Anterior cingulate cortex (tissue), 58 donors: ENCODE data around the gene RHEX.
"Not testable (repeated sequence)": the region's sequence is repeated elsewhere in the genome, so short reads cannot be mapped to it uniquely, and the experiment has no call there.

Source experiments
- DNase-seq, 58 donors: peaks; one replicate each; lab custom pipeline; 2025; lab: John Stamatoyannopoulos, UW

The RHEX gene

DNA sequence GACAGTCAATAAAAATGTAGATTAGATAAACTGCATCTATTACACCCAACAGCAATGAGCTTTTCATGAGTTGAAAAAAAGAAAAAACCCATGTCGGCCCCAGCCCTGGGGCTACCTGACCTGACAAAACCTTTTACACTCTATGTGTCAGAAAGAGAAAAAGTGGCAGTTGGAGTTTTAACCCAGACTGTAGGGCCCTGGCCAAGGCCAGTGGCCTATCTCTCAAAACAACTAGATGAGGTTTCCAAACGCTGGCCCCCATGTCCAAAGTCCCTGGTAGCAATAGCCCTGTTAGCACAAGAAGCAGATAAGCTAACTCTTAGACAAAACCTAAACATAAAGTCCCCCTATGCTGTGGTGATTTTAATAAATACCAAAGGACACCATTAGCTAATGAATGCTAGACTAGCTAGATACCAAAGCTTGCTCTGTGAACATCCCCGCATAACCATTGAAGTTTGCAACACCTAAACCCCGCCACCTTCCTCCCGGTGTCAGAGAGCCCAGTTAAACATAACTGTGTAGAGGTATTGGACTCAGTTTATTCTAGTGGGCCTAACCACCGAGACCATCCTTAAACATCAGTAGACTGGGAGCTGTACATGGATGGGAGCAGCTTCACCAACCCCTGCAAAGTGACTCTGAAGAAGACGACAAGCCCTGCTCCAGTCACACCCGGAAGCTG lies 2.8 kb downstream of the RHEX start:
- DNase-seq = not testable (repeated sequence)

GRCh38 chr1:206058289-206058926 lies 5.4 kb downstream of the RHEX start:
- not testable (repeated sequence) for DNase-seq

- no peak for DNase-seq
Observed at GRCh38 chr1:206058927-206059292, 5.9 kb downstream of the RHEX start.

- no peak for DNase-seq
Observed at GRCh38 chr1:206059355-206059915, 6.5 kb downstream of the RHEX start.

DNA sequence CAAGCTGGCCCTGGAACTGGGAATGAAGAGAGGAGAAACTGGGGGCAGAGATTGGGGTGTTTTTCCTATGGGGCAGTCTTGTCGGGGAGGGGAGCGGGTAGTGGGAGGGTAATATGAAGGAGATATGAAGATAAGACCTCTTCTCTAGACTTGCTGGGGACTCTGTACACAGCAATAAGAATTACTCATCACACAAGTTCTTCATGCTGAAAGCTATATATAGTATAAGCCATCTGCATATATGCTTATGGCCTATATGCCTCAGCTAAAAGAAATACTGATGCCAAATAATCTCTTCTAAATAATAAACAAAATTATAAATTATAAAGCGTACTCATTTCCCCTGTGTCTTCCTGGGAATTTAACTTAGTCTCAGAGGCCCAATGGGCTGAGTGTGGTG lies 7.9 kb downstream of the RHEX start:
- no peak for DNase-seq

DNA sequence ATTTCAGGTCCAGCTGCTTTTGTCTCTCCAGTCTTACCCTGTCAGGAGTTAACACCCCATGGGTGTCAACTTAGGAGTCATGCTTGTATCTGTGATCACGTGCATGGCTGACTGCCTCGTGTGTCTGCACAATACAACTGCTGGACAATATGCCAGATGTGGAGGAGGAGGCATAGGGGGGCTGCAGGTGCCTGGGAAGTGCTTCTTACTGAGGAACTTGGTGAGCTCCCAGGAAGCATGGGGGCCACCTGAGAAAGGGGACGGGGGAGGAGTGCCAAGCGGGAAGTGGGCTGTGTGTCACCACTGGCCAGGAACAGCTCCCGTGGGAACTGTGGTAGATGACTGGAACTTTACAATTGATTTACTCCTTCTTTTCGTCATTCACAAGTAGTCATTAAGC lies 9.5 kb downstream of the RHEX start:
- no peak for DNase-seq

GRCh38 chr1:206064001-206064400 lies 11.0 kb downstream of the RHEX start:
- not testable (repeated sequence) for DNase-seq

DNA sequence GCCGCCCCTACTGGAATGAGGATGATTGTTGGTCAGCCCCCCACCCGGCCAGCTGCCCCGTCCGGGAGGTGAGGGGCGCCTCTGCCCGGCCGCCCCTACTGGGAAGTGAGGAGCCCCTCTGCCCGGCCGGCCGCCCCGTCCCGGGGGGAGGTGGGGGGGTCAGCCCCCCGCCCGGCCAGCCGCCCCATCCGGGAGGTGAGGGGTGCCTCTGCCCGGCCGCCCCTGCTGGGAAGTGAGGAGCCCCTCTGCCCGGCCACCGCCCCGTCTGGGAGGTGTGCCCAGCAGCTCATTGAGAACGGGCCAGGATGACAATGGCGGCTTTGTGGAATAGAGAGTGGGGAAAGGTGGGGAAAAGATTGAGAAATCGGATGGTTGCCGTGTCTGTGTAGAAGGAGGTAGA lies 11.5 kb downstream of the RHEX start:
- not testable (repeated sequence) for DNase-seq

- no peak for DNase-seq
Observed at GRCh38 chr1:206065547-206066145, 12.7 kb downstream of the RHEX start.

- no peak for DNase-seq
Observed at GRCh38 chr1:206066479-206067171, 13.7 kb downstream of the RHEX start.

GRCh38 chr1:206067486-206068227 lies 14.7 kb downstream of the RHEX start:
- no peak for DNase-seq

DNA sequence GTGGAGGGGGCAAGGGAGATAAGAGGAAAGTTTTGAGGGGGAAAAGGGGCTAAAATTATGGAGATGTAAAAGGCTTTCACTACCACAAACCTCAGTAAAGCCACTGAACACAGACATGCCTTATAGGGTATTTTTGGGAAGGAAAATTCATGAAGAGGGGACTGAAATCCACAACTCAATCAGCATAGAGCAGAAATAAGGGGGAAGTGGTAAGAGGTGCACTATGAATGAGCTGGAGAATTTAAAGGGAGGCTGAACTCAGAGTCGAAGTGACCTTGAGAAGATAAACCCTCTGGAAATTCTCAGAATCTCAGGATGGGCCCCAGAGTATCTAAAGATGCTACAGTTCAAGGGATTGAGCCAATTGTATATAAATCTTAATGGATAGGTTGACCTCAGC lies 15.3 kb downstream of the RHEX start:
- no peak for DNase-seq

DNA sequence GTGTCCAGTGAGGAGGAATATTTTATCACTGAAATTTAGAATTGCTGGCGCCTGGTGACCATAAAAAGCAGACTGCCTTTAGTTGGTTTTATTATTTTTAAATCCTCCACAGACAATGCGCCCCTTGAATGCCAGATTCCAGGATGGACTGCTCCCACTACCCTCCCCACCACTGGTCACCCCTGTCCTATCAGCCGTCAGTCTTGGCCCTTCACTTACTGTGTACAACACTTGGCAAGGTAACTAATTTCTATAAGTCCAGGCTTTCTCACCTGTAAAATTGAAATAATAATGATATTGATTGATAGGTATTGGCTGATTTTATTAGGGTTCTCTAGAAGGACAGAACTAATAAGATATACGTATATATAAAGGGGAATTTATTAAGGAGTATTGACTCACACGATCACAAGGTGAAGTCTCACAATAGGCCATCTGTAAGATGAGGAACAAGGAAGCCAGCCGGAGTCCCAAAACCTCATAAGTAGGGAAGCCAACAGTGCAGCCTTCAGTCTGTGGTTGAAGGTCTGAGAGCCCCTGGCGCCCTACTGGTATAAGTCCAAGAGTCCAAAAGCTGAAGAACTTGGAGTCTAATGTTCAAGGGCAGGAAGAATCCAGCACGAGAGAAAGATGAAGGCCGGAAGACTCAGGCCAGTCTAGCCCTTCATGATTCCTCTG lies 17.8 kb downstream of the RHEX start:
- DNase-seq = no peak

DNA sequence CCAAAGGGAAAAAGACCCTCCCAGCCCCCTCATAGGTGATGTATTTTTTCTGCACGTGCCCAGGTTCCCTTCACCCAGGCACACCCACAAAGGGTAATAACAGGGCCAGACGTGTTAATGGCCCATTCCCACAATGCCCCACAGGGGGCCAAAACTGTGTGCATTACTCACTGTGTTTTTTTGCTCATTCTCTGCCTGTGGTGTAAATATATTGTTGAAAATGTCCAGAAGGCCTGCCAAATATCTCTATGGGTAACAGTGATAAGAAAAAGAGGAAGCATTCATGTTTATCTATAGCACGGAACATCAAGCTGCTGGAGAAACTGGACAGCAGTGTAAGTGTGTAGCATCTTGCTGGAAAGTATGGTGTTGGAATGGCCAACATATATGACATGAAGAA lies 21.9 kb downstream of the RHEX start:
- no peak for DNase-seq

GRCh38 chr1:206075786-206076755 lies 23.1 kb downstream of the RHEX start:
- DNase-seq = peak in 20 of 58 donors; percentile 4 to 72 (median 14)

GRCh38 chr1:206079135-206079534 lies 26.2 kb downstream of the RHEX start:
- no peak for DNase-seq

- DNase-seq = no peak
Observed at GRCh38 chr1:206080026-206080820, 27.2 kb downstream of the RHEX start.

- DNase-seq = no peak
Observed at GRCh38 chr1:206081856-206082255, 28.9 kb downstream of the RHEX start.
